Stimulated activated CD4-positive, alpha-beta T cell treated with anti-CD3 and anti-CD28 coated beads, Interleukin-1b, Interleukin-23, amount 100 ng/mL, for 1 hour (primary cell): ENCODE data around the gene THAP2.
"Not testable (repeated sequence)": the region's sequence is repeated elsewhere in the genome, so short reads cannot be mapped to it uniquely, and the experiment has no call there.

Source experiments
- DNase-seq, 2 donors: peaks; one replicate each; pipeline ENCODE4 v3.0.0-alpha.2; 2020; ENCODE audit warnings: low read depth in 2 of 2

Gene THAP2

GRCh38 chr12:71662849-71663560 is 1.1 kb upstream of the THAP2 start:
- peak; percentile 24 to 39 for DNase-seq

GRCh38 chr12:71664411-71665089 is 449 bp downstream of the THAP2 start:
- no peak for DNase-seq

GRCh38 chr12:71665090-71665463 is 976 bp downstream of the THAP2 start:
- no peak for DNase-seq

- no peak for DNase-seq
Observed at GRCh38 chr12:71666259-71666658, 2.2 kb downstream of the THAP2 start.

- DNase-seq, result no peak
Observed at GRCh38 chr12:71671311-71671710, 7.2 kb downstream of the THAP2 start.

- no peak for DNase-seq
Observed at GRCh38 chr12:71671816-71672215, 7.7 kb downstream of the THAP2 start.

GRCh38 chr12:71682466-71682865 is 18.4 kb downstream of the THAP2 start:
- DNase-seq, result no peak

- DNase-seq, result no peak
Observed at GRCh38 chr12:71683633-71684032, 19.5 kb downstream of the THAP2 start.

- no peak for DNase-seq
Observed at GRCh38 chr12:71684081-71684480, 20.0 kb downstream of the THAP2 start.

- no peak for DNase-seq
Observed at GRCh38 chr12:71685312-71685906, 21.3 kb downstream of the THAP2 start.

- DNase-seq, result peak; percentile 27 to 49
Observed at GRCh38 chr12:71685914-71686657, 22.0 kb downstream of the THAP2 start, which contains the start of gene TMEM19. Gene TMEM19, plus strand, starts transcription at chr12:71686082. Its CDS starts 599 bp downstream, at chr12:71686681.

- DNase-seq, result no peak
Observed at GRCh38 chr12:71686658-71687025, 22.5 kb downstream of the THAP2 start.

GRCh38 chr12:71687172-71687571 is 23.1 kb downstream of the THAP2 start:
- DNase-seq, result not testable (repeated sequence)

GRCh38 chr12:71688961-71689570 is 25.0 kb downstream of the THAP2 start:
- no peak for DNase-seq

GRCh38 chr12:71691504-71692129 is 27.5 kb downstream of the THAP2 start:
- DNase-seq, result no peak

- DNase-seq, result no peak
Observed at GRCh38 chr12:71693126-71693525, 29.0 kb downstream of the THAP2 start.

GRCh38 chr12:71693651-71694050 is 29.6 kb downstream of the THAP2 start:
- not testable (repeated sequence) for DNase-seq

- no peak for DNase-seq
Observed at GRCh38 chr12:71694099-71694820, 30.2 kb downstream of the THAP2 start.

GRCh38 chr12:71695782-71696181 is 31.7 kb downstream of the THAP2 start:
- DNase-seq, result no peak

- DNase-seq, result not testable (repeated sequence)
Observed at GRCh38 chr12:71702181-71702580, 38.1 kb downstream of the THAP2 start.

GRCh38 chr12:71702590-71702989 is 38.5 kb downstream of the THAP2 start:
- DNase-seq, result no peak
